Loucy (cell line): ENCODE results near the gene PPM1F.

Experiments used
- EZH2phosphoT487 ChIP-seq: fragments of 200-600 bp; IDR thresholded peaks from 2 replicates; pipeline ENCODE4 v1.6.1; 2018; ENCODE audit warnings: antibody characterized with exemption, mild to moderate bottlenecking, moderate library complexity, borderline replicate concordance
- TF ChIP-seq, protein P1 (sequence below): fragments of 200-600 bp; sonication (generic); conservative IDR thresholded peaks from 2 replicates; pipeline ENCODE4 v1.5.1; 2014; ENCODE audit warnings: mild to moderate bottlenecking, antibody characterized with exemption, low read length

DNA sequence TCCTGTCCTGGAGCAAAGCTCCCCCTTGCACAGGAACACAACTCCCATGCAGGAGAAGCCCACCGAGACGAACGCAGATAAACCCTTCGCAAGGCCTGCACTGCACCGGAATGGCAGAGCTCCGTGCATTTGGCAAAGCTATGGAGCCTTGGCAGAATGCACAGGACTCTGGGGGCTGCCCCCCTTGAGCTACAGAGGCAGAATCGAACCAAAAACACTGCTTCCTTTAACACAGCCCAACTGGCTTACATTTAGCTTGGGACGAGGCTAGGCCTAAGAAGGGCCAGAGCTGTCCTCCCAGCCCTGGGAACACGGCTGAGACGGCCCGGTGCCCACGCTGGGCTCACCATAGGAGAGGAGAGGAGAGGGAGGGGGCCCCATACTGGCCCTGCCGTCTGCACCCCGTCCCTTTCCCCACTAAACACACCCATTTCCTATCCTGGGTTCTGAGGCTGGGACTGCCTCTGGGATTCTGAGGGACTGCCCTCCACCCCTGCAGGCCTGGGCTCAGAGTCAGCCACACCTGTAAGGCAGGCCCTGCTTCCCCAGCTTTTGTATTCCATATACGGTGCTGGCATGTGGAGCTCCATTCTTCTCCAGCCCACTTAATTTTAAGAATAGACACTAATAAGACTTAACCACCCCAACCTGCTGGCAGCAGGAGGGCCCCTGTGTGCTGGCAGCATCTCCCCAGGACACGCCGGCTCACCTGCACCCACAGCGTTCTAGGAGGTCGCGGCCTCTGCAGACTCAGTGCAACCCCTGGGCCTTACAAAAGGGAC is 32.9 kb downstream of the PPM1F start:
- TF ChIP-seq, protein P1, sequence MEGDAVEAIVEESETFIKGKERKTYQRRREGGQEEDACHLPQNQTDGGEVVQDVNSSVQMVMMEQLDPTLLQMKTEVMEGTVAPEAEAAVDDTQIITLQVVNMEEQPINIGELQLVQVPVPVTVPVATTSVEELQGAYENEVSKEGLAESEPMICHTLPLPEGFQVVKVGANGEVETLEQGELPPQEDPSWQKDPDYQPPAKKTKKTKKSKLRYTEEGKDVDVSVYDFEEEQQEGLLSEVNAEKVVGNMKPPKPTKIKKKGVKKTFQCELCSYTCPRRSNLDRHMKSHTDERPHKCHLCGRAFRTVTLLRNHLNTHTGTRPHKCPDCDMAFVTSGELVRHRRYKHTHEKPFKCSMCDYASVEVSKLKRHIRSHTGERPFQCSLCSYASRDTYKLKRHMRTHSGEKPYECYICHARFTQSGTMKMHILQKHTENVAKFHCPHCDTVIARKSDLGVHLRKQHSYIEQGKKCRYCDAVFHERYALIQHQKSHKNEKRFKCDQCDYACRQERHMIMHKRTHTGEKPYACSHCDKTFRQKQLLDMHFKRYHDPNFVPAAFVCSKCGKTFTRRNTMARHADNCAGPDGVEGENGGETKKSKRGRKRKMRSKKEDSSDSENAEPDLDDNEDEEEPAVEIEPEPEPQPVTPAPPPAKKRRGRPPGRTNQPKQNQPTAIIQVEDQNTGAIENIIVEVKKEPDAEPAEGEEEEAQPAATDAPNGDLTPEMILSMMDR, result no peak
- TF ChIP-seq EZH2phosphoT487, result no peak
